HEK293 (cell line): Measurements from ENCODE around the gene MBTD1.

ENCODE experiments used
- CTCF ChIA-PET: fragments of 350-600 bp; formaldehyde crosslinking; extraction: SDS; loops from one replicate; lab custom pipeline; 2021; ENCODE audit warnings: antibody characterized with exemption; lab: Yijun Ruan, JAX
- POLR2A ChIA-PET: fragments of 300-600 bp; formaldehyde crosslinking; extraction: SDS; loops from one replicate; lab custom pipeline; 2020; ENCODE audit warnings: antibody characterized with exemption, inconsistent platforms; lab: Yijun Ruan, JAX
- H3K27ac ChIP-seq: fragments of 200-500 bp; sonication (Bioruptor generic); 2 replicates; pipeline ENCODE4 v1.5.1; 2014; ENCODE audit warnings: low read depth, low read length, control low read depth, inconsistent platforms; ENCODE audit errors: extremely low read depth
- H3K36me3 ChIP-seq, 2 experiments: fragments of 200-500 bp in 1 of 2; sonication (Bioruptor generic) in 1 of 2; 1 replicate in 1 of 2; 2 replicates in 1 of 2; pipeline ENCODE4 v1.5.1; 2014 to 2017; ENCODE audit warnings: inconsistent platforms in 2 of 2, low read length in 2 of 2; ENCODE audit not compliant: control insufficient read depth in 2 of 2, insufficient read depth in 1 of 2
- H3K4me1 ChIP-seq: fragments of 200-500 bp; sonication (Bioruptor generic); 2 replicates; pipeline ENCODE4 v1.5.1; 2014; ENCODE audit warnings: mild to moderate bottlenecking, low read length, inconsistent platforms; ENCODE audit not compliant: control insufficient read depth, insufficient read depth
- H3K4me3 ChIP-seq: 2 replicates; pipeline ENCODE4 v1.5.1; 2011; ENCODE audit warnings: low read depth, mild to moderate bottlenecking, control low read depth, low read length, moderate library complexity
- H3K9me3 ChIP-seq: fragments of 200-500 bp; sonication (Bioruptor generic); 2 replicates; pipeline ENCODE4 v1.5.1; 2014; ENCODE audit warnings: low read depth, low read length, inconsistent platforms; ENCODE audit not compliant: control insufficient read depth, insufficient read depth
- GLIS1 ChIP-seq: fragments of 450-650 bp; formaldehyde crosslinking; IDR thresholded peaks from 2 replicates; pipeline ENCODE4 v1.5.1; 2016; ENCODE audit warnings: missing biosample characterization, missing genetic modification characterization
- GLIS2 ChIP-seq: fragments of 450-650 bp; formaldehyde crosslinking; IDR thresholded peaks from 2 replicates; pipeline ENCODE4 v1.5.1; 2016; ENCODE audit warnings: missing biosample characterization, missing genetic modification characterization
- HOXC10 ChIP-seq: sonication (generic); formaldehyde crosslinking; IDR thresholded peaks from 2 replicates; pipeline ENCODE4 v1.8.1; 2023; ENCODE audit warnings: mild to moderate bottlenecking, missing genetic modification reagents
- ZBTB21 ChIP-seq: fragments of 450-650 bp; formaldehyde crosslinking; IDR thresholded peaks from 2 replicates; pipeline ENCODE4 v1.5.1; 2017; ENCODE audit warnings: missing biosample characterization, missing genetic modification characterization
- ZBTB48 ChIP-seq: fragments of 450-650 bp; formaldehyde crosslinking; IDR thresholded peaks from 2 replicates; pipeline ENCODE4 v1.5.1; 2016; ENCODE audit warnings: missing biosample characterization, missing genetic modification characterization
- ZFHX2 ChIP-seq: fragments of 450-650 bp; formaldehyde crosslinking; conservative IDR thresholded peaks from 2 replicates; pipeline ENCODE4 v1.5.1; 2016; ENCODE audit warnings: missing biosample characterization, missing genetic modification characterization
- ZNF155 ChIP-seq: fragments of 450-650 bp; formaldehyde crosslinking; IDR thresholded peaks from 2 replicates; pipeline ENCODE4 v1.5.1; 2016; ENCODE audit warnings: missing biosample characterization, missing genetic modification characterization
- ZNF202 ChIP-seq: fragments of 450-650 bp; formaldehyde crosslinking; IDR thresholded peaks from 2 replicates; pipeline ENCODE4 v1.5.1; 2016; ENCODE audit warnings: missing biosample characterization, missing genetic modification characterization, borderline replicate concordance
- ZNF341 ChIP-seq: fragments of 450-650 bp; formaldehyde crosslinking; IDR thresholded peaks from 2 replicates; pipeline ENCODE4; 2016; ENCODE audit warnings: low read depth, missing biosample characterization, missing genetic modification characterization
- ZNF404 ChIP-seq: fragments of 450-650 bp; formaldehyde crosslinking; IDR thresholded peaks from 2 replicates; pipeline ENCODE4 v1.5.1; 2017; ENCODE audit warnings: missing biosample characterization, missing genetic modification characterization
- ZNF830 ChIP-seq: fragments of 450-650 bp; IDR thresholded peaks from 2 replicates; pipeline ENCODE4 v1.5.0; 2018; ENCODE audit warnings: missing biosample characterization, missing genetic modification characterization, low read depth, mild to moderate bottlenecking, moderate library complexity
- ZXDB ChIP-seq: fragments of 450-650 bp; formaldehyde crosslinking; IDR thresholded peaks from 2 replicates; pipeline ENCODE4 v1.5.1; 2016; ENCODE audit warnings: missing biosample characterization, missing genetic modification characterization
- TF ChIP-seq, protein P1 (sequence below): fragments of 450-650 bp; formaldehyde crosslinking; IDR thresholded peaks from 2 replicates; pipeline ENCODE4 v1.5.1; 2016; ENCODE audit warnings: missing biosample characterization, missing genetic modification characterization
- TF ChIP-seq, protein P2 (sequence below): IDR thresholded peaks from 2 replicates; pipeline ENCODE4 v1.6.1; 2011; ENCODE audit warnings: mild to moderate bottlenecking, low read depth, low read length, borderline replicate concordance
- TF ChIP-seq, protein P3 (sequence below): fragments of 450-650 bp; formaldehyde crosslinking; IDR thresholded peaks from 2 replicates; pipeline ENCODE4 v1.5.1; 2016; ENCODE audit warnings: missing biosample characterization, missing genetic modification characterization, borderline replicate concordance
- TF ChIP-seq, protein P4 (sequence below): fragments of 450-650 bp; formaldehyde crosslinking; conservative IDR thresholded peaks from 2 replicates; pipeline ENCODE4 v1.5.1; 2016; ENCODE audit warnings: low read depth, missing biosample characterization, missing genetic modification characterization

The MBTD1 gene

DNA sequence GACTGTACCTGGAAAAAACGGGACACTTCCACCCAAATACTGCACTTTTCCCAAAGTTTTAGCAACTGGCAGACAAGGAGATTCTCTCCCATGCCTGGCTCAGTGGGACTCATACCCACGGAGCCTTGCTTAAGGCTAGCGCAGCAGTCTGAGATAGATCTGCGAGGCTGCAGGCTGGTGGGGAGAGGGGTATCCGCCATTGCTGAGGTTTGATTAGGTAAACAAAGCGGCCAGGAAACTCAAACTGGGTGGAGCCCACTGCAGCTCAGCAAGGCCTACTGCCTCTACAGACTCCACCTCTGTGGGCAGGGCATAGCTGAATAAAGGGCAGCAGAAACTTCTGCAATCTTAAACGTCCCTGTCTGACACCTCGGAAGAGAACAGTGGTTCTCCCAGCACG lies 45.3 kb upstream of the MBTD1 start:
- Histone ChIP-seq H3K4me1 (no peaks in the 10 kb centered on the region), H3K4me3 (no peak overlapping the region), H3K36me3 (no peaks in the 10 kb centered on the region), H3K9me3 (no peaks in the 10 kb centered on the region), H3K27ac (no peak overlapping the region)
- ChIA-PET POLR2A (no interaction called here), CTCF (interaction anchor here (0.6 to 0.8 kb wide), 3 partner anchors 18 to 682 kb away, joined by 3 to 5 read pairs (median 3); no protein-coding TSS in a partner anchor)
- TF ChIP-seq, protein P1, sequence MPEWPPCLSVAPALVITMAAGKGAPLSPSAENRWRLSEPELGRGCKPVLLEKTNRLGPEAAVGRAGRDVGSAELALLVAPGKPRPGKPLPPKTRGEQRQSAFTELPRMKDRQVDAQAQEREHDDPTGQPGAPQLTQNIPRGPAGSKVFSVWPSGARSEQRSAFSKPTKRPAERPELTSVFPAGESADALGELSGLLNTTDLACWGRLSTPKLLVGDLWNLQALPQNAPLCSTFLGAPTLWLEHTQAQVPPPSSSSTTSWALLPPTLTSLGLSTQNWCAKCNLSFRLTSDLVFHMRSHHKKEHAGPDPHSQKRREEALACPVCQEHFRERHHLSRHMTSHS: no peak
- no peak for TF ChIP-seq ZBTB21 (tag by site-specific recombination)
- TF ChIP-seq ZXDB (tag by site-specific recombination): no peak
- TF ChIP-seq GLIS1: no peak
- TF ChIP-seq ZNF830 (tag by site-specific recombination): no peak
- no peak for TF ChIP-seq ZFHX2
- TF ChIP-seq ZNF155 (tag by site-specific recombination): no peak
- no peak for TF ChIP-seq HOXC10 (CRISPR knock-in tag)
- TF ChIP-seq GLIS2: no peak
- no peak for TF ChIP-seq ZBTB48 (tag by site-specific recombination)
- TF ChIP-seq, protein P2, sequence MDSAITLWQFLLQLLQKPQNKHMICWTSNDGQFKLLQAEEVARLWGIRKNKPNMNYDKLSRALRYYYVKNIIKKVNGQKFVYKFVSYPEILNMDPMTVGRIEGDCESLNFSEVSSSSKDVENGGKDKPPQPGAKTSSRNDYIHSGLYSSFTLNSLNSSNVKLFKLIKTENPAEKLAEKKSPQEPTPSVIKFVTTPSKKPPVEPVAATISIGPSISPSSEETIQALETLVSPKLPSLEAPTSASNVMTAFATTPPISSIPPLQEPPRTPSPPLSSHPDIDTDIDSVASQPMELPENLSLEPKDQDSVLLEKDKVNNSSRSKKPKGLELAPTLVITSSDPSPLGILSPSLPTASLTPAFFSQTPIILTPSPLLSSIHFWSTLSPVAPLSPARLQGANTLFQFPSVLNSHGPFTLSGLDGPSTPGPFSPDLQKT: no peak
- TF ChIP-seq, protein P3, sequence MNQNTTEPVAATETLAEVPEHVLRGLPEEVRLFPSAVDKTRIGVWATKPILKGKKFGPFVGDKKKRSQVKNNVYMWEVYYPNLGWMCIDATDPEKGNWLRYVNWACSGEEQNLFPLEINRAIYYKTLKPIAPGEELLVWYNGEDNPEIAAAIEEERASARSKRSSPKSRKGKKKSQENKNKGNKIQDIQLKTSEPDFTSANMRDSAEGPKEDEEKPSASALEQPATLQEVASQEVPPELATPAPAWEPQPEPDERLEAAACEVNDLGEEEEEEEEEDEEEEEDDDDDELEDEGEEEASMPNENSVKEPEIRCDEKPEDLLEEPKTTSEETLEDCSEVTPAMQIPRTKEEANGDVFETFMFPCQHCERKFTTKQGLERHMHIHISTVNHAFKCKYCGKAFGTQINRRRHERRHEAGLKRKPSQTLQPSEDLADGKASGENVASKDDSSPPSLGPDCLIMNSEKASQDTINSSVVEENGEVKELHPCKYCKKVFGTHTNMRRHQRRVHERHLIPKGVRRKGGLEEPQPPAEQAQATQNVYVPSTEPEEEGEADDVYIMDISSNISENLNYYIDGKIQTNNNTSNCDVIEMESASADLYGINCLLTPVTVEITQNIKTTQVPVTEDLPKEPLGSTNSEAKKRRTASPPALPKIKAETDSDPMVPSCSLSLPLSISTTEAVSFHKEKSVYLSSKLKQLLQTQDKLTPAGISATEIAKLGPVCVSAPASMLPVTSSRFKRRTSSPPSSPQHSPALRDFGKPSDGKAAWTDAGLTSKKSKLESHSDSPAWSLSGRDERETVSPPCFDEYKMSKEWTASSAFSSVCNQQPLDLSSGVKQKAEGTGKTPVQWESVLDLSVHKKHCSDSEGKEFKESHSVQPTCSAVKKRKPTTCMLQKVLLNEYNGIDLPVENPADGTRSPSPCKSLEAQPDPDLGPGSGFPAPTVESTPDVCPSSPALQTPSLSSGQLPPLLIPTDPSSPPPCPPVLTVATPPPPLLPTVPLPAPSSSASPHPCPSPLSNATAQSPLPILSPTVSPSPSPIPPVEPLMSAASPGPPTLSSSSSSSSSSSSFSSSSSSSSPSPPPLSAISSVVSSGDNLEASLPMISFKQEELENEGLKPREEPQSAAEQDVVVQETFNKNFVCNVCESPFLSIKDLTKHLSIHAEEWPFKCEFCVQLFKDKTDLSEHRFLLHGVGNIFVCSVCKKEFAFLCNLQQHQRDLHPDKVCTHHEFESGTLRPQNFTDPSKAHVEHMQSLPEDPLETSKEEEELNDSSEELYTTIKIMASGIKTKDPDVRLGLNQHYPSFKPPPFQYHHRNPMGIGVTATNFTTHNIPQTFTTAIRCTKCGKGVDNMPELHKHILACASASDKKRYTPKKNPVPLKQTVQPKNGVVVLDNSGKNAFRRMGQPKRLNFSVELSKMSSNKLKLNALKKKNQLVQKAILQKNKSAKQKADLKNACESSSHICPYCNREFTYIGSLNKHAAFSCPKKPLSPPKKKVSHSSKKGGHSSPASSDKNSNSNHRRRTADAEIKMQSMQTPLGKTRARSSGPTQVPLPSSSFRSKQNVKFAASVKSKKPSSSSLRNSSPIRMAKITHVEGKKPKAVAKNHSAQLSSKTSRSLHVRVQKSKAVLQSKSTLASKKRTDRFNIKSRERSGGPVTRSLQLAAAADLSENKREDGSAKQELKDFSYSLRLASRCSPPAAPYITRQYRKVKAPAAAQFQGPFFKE (tag by site-specific recombination): no peak
- no peak for TF ChIP-seq ZNF341 (tag by site-specific recombination)
- TF ChIP-seq ZNF404 (tag by site-specific recombination): no peak
- TF ChIP-seq, protein P4, sequence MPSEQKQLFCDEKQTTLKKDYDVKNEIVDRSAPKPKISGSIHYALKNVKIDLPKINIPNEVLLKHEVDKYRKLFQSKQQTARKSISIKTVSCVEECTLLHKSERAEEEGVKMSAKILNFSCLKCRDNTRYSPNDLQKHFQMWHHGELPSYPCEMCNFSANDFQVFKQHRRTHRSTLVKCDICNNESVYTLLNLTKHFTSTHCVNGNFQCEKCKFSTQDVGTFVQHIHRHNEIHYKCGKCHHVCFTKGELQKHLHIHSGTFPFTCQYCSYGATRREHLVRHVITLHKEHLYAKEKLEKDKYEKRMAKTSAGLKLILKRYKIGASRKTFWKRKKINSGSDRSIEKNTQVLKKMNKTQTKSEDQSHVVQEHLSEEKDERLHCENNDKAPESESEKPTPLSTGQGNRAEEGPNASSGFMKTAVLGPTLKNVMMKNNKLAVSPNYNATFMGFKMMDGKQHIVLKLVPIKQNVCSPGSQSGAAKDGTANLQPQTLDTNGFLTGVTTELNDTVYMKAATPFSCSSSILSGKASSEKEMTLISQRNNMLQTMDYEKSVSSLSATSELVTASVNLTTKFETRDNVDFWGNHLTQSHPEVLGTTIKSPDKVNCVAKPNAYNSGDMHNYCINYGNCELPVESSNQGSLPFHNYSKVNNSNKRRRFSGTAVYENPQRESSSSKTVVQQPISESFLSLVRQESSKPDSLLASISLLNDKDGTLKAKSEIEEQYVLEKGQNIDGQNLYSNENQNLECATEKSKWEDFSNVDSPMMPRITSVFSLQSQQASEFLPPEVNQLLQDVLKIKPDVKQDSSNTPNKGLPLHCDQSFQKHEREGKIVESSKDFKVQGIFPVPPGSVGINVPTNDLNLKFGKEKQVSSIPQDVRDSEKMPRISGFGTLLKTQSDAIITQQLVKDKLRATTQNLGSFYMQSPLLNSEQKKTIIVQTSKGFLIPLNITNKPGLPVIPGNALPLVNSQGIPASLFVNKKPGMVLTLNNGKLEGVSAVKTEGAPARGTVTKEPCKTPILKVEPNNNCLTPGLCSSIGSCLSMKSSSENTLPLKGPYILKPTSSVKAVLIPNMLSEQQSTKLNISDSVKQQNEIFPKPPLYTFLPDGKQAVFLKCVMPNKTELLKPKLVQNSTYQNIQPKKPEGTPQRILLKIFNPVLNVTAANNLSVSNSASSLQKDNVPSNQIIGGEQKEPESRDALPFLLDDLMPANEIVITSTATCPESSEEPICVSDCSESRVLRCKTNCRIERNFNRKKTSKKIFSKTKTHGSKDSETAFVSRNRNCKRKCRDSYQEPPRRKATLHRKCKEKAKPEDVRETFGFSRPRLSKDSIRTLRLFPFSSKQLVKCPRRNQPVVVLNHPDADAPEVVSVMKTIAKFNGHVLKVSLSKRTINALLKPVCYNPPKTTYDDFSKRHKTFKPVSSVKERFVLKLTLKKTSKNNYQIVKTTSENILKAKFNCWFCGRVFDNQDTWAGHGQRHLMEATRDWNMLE (tag by site-specific recombination): no peak
- no peak for TF ChIP-seq ZNF202 (tag by site-specific recombination)
